Lung (tissue), 12 donors: ENCODE measurements around the gene CEBPB. TPM values are rescaled to one million over a fixed set of nuclear protein-coding genes. Genes with fewer than 3 reads are reported as not detected.
"Not testable (repeated sequence)": the region's sequence is repeated elsewhere in the genome, so short reads cannot be mapped to it uniquely, and the experiment has no call there.

Source experiments
- ATAC-seq: fragments of 200-7000 bp; cut with Tn5 transposase; one replicate; pipeline ENCODE4 v1.9.1; 2020; ENCODE audit warnings: moderate number of reproducible peaks; ENCODE audit not compliant: insufficient read depth, low FRiP score
- DNase-seq, 3 donors: peaks; one replicate each; pipeline ENCODE4 v3.0.0-alpha.2; 2013 to 2017
- H3K27ac ChIP-seq, 2 donors: one replicate each; pipeline ENCODE4 v1.5.1; 2013; ENCODE audit warnings: mild to moderate bottlenecking in 2 of 2, moderate library complexity in 2 of 2, control low read depth in 1 of 2, inconsistent platforms in 1 of 2, low read depth in 1 of 2, low read length in 1 of 2
- H3K27me3 ChIP-seq, 3 donors: one replicate each; pipeline ENCODE4 v1.5.1; 2013; ENCODE audit warnings: low read length in 2 of 3; ENCODE audit not compliant: control insufficient read depth in 3 of 3, insufficient read depth in 3 of 3
- H3K36me3 ChIP-seq, 4 donors: one replicate each; pipeline ENCODE4 v1.5.1; 2013; ENCODE audit warnings: low read length in 4 of 4, mild to moderate bottlenecking in 1 of 4, moderate library complexity in 1 of 4; ENCODE audit not compliant: control insufficient read depth in 4 of 4, insufficient read depth in 4 of 4
- H3K4me1 ChIP-seq, 5 donors: one replicate each; pipeline ENCODE4 v1.5.1; 2013; ENCODE audit warnings: low read length in 5 of 5, mild to moderate bottlenecking in 2 of 5, moderate library complexity in 1 of 5; ENCODE audit not compliant: control insufficient read depth in 5 of 5, insufficient read depth in 5 of 5
- H3K4me3 ChIP-seq: one replicate; pipeline ENCODE4 v1.5.1; 2013; ENCODE audit warnings: mild to moderate bottlenecking, control low read depth, moderate library complexity
- H3K9ac ChIP-seq, 2 donors: one replicate each; pipeline ENCODE4 v1.5.1; 2013; ENCODE audit warnings: low read length in 2 of 2, control low read depth in 1 of 2; ENCODE audit not compliant: insufficient read depth in 1 of 2
- H3K9me3 ChIP-seq, 4 donors: one replicate each; pipeline ENCODE4 v1.5.1; 2013; ENCODE audit warnings: low read length in 3 of 4, mild to moderate bottlenecking in 1 of 4, moderate library complexity in 1 of 4; ENCODE audit not compliant: control insufficient read depth in 4 of 4, insufficient read depth in 3 of 4
- CTCF ChIP-seq: IDR thresholded peaks from 2 replicates; pipeline ENCODE4 v1.5.1; 2012; ENCODE audit warnings: mild to moderate bottlenecking; ENCODE audit errors: control extremely low read depth, extremely low read depth
- WGBS, 2 donors: extraction: QIAGEN DNeasy Blood & Tissue Kit; methylation state at CpG; one replicate each; pipeline ENCODE4 v1.1.7; 2013; 5-methylcytosine and 5-hydroxymethylcytosine counted together
- polyA plus RNA-seq, 2 donors: library from polyadenylated mRNA; stranded (reverse); fragments of 200-250 nt; gene quantifications; one replicate each; pipeline ENCODE4 v1.2.1, GENCODE V29; 2013
- total RNA-seq, 2 donors: library from RNA; depleted of rRNA in 1 of 2; stranded (reverse); fragments of >200 nt in 1 of 2; gene quantifications; one replicate each; pipeline ENCODE4 v1.2.1, GENCODE V29; 2014 to 2021
- donor health status: control.
- donor health status: control.
- donor health status: Bipolar disorder and iron deficiency.
- donor health status: healthy.
- donor health status: DM: yes; HTN: yes; CAD: no.

Gene CEBPB
- total and polyA plus RNA-seq, 4 donors: 53.2 to 296 (median 124) TPM

- no peak for TF ChIP-seq CTCF
- peaks cover 0 to 6% (median 0%) of the 10 kb centered on the region in 5 donors for H3K4me1 ChIP-seq
- DNase-seq (no peak), ATAC-seq (no peak)
- no peak overlapping the region for H3K4me3 ChIP-seq
- H3K9me3 ChIP-seq: peaks cover 0 to 3% (median 2%) of the 10 kb centered on the region in 4 donors
- 92 to 94% methylated on average over 6 of the region's 6 CpGs for WGBS, 2 donors
- no peaks in the 10 kb centered on the region for H3K27me3 ChIP-seq
- no peak overlapping the region for H3K9ac ChIP-seq
- H3K27ac ChIP-seq: no peak overlapping the region
- H3K36me3 ChIP-seq: peaks cover 0 to 10% (median 2%) of the 10 kb centered on the region in 4 donors
Measured at GRCh38 chr20:50200482-50201104, 10.0 kb downstream of the CEBPB start.

- 95 to 98% methylated on average over 7 of the region's 7 CpGs for WGBS, 2 donors
Measured at GRCh38 chr20:50201710-50202109, 11.1 kb downstream of the CEBPB start.

GRCh38 chr20:50202677-50203076 lies 12.0 kb downstream of the CEBPB start:
- Histone ChIP-seq H3K4me1 (peaks cover 0 to 5% (median 0%) of the 10 kb centered on the region in 5 donors), H3K9me3 (peaks cover 0 to 3% (median 2%) of the 10 kb centered on the region in 4 donors), H3K27me3 (no peaks in the 10 kb centered on the region), H3K36me3 (peaks cover 0 to 10% (median 2%) of the 10 kb centered on the region in 4 donors), H3K4me3 (no peak overlapping the region), H3K27ac (no peak overlapping the region), H3K9ac (no peak overlapping the region)
- WGBS, 2 donors: 88 to 93% methylated on average over 5 of the region's 5 CpGs
- DNase-seq (no peak), ATAC-seq (no peak)
- TF ChIP-seq CTCF: no peak

More at GRCh38 chr20:50201710-50202109, 11.1 kb downstream of the CEBPB start:
- not testable (repeated sequence) for H3K9me3 ChIP-seq, H3K27ac ChIP-seq, DNase-seq, H3K4me3 ChIP-seq, H3K27me3 ChIP-seq, H3K4me1 ChIP-seq, H3K9ac ChIP-seq, ATAC-seq, H3K36me3 ChIP-seq

GRCh38 chr20:50203951-50204937 lies 13.6 kb downstream of the CEBPB start:
- ATAC-seq (no peak), DNase-seq (no peak)
- WGBS, 2 donors: 96 to 97% methylated on average over 5 of the region's 5 CpGs
- peaks cover 0 to 5% (median 0%) of the 10 kb centered on the region in 5 donors for H3K4me1 ChIP-seq
- H3K4me3 ChIP-seq: no peak overlapping the region
- peaks cover 0 to 3% (median 2%) of the 10 kb centered on the region in 4 donors for H3K9me3 ChIP-seq
- no peak for TF ChIP-seq CTCF
- H3K27ac ChIP-seq: no peak overlapping the region
- no peaks in the 10 kb centered on the region for H3K27me3 ChIP-seq
- no peak overlapping the region for H3K9ac ChIP-seq
- peaks cover 0 to 6% (median 0%) of the 10 kb centered on the region in 4 donors for H3K36me3 ChIP-seq
